GM19351 (cell line): ENCODE results near the gene WDR12.
"Not testable (repeated sequence)": the region's sequence is repeated elsewhere in the genome, so short reads cannot be mapped to it uniquely, and the experiment has no call there.

Experiments
- ATAC-seq: cut with Tn5 transposase; IDR thresholded peaks from one replicate; pipeline ENCODE4 v1.9.1; 2021; ENCODE audit warnings: mild to moderate bottlenecking, moderate library complexity; ENCODE audit not compliant: unreplicated experiment

The WDR12 gene

GRCh38 chr2:202905507-202905906, 6.0 kb downstream of the WDR12 start:
- ATAC-seq, result not testable (repeated sequence)

- ATAC-seq, result no peak
These were observed 26.3 kb downstream of the WDR12 start for GRCh38 chr2:202885190-202885589.

- ATAC-seq, result no peak
These were observed 27.3 kb downstream of the WDR12 start for GRCh38 chr2:202883987-202884675.

GRCh38 chr2:202881570-202881969, 29.9 kb downstream of the WDR12 start:
- no peak for ATAC-seq

GRCh38 chr2:202877699-202878098, 33.8 kb downstream of the WDR12 start:
- no peak for ATAC-seq

- ATAC-seq, result peak; percentile 53
These were observed 40.0 kb downstream of the WDR12 start, which contains the start of gene ICA1L for GRCh38 chr2:202871300-202872141. ICA1L (minus strand) TSS chr2:202871766; CDS start chr2:202829009, 42,757 bp downstream.

GRCh38 chr2:202870431-202871299, 40.8 kb downstream of the WDR12 start:
- ATAC-seq, result peak; percentile 72

GRCh38 chr2:202861987-202862386, 49.5 kb downstream of the WDR12 start:
- ATAC-seq, result no peak

GRCh38 chr2:202858601-202859000, 52.9 kb downstream of the WDR12 start:
- no peak for ATAC-seq

GRCh38 chr2:202849343-202849742, 62.1 kb downstream of the WDR12 start:
- not testable (repeated sequence) for ATAC-seq

- ATAC-seq, result no peak
These were observed 62.7 kb downstream of the WDR12 start for GRCh38 chr2:202848813-202849212.

- ATAC-seq, result peak; percentile 78
These were observed 63.6 kb downstream of the WDR12 start for GRCh38 chr2:202847693-202848524.

- ATAC-seq, result no peak
These were observed 66.8 kb downstream of the WDR12 start for GRCh38 chr2:202844656-202845055.

GRCh38 chr2:202842690-202843089, 68.8 kb downstream of the WDR12 start:
- no peak for ATAC-seq

- ATAC-seq, result no peak
These were observed 70.2 kb downstream of the WDR12 start for GRCh38 chr2:202841090-202841867.

GRCh38 chr2:202831242-202832220, 79.9 kb downstream of the WDR12 start:
- no peak for ATAC-seq

- no peak for ATAC-seq
These were observed 86.6 kb downstream of the WDR12 start for GRCh38 chr2:202824901-202825300.
